OCI-M2 (cell line): ENCODE measurements around the gene ARHGAP8.
"Not testable (repeated sequence)": the region's sequence is repeated elsewhere in the genome, so short reads cannot be mapped to it uniquely, and the experiment has no call there.

Experiments
- DNase-seq: peaks from one replicate; lab custom pipeline; 2025; ENCODE audit not compliant: unreplicated experiment; lab: John Stamatoyannopoulos, UW

Gene ARHGAP8

GRCh38 chr22:44799946-44800634, 47.7 kb downstream of the ARHGAP8 start:
- DNase-seq = not testable (repeated sequence)

- no peak for DNase-seq
Measured at GRCh38 chr22:44801476-44801875, 49.1 kb downstream of the ARHGAP8 start.

GRCh38 chr22:44802071-44802700, 49.8 kb downstream of the ARHGAP8 start:
- DNase-seq = no peak

GRCh38 chr22:44802956-44803355, 50.6 kb downstream of the ARHGAP8 start:
- no peak for DNase-seq

GRCh38 chr22:44804327-44804726, 52.0 kb downstream of the ARHGAP8 start:
- DNase-seq = no peak

- DNase-seq = no peak
Measured at GRCh38 chr22:44805711-44806110, 53.3 kb downstream of the ARHGAP8 start.

GRCh38 chr22:44807232-44807631, 54.9 kb downstream of the ARHGAP8 start:
- DNase-seq = no peak

GRCh38 chr22:44807915-44808690, 55.7 kb downstream of the ARHGAP8 start:
- no peak for DNase-seq

- DNase-seq = no peak
Measured at GRCh38 chr22:44809456-44809855, 57.1 kb downstream of the ARHGAP8 start.

- DNase-seq = no peak
Measured at GRCh38 chr22:44811141-44811540, 58.8 kb downstream of the ARHGAP8 start.

- no peak for DNase-seq
Measured at GRCh38 chr22:44813416-44813815, 61.0 kb downstream of the ARHGAP8 start.

- no peak for DNase-seq
Measured at GRCh38 chr22:44814266-44815098, 62.1 kb downstream of the ARHGAP8 start.

GRCh38 chr22:44815099-44816070, 63.0 kb downstream of the ARHGAP8 start:
- DNase-seq = no peak

GRCh38 chr22:44816141-44816540, 63.8 kb downstream of the ARHGAP8 start:
- DNase-seq = no peak

GRCh38 chr22:44818727-44819126, 66.4 kb downstream of the ARHGAP8 start:
- no peak for DNase-seq

GRCh38 chr22:44819966-44820631, 67.7 kb downstream of the ARHGAP8 start:
- no peak for DNase-seq

GRCh38 chr22:44821741-44822475, 69.5 kb downstream of the ARHGAP8 start:
- no peak for DNase-seq

- no peak for DNase-seq
Measured at GRCh38 chr22:44822534-44822933, 70.2 kb downstream of the ARHGAP8 start.

- no peak for DNase-seq
Measured at GRCh38 chr22:44823396-44823795, 71.0 kb downstream of the ARHGAP8 start.
